Measurements from ENCODE around the gene DRAXIN. TPM values are rescaled to one million over a fixed set of nuclear protein-coding genes. Genes with fewer than 3 reads are reported as not detected.

DRAXIN gene
- total RNA-seq, 1 donor from 2014 or later = 1.7 TPM

- Histone ChIP-seq H2AFZ (ENCODE audit: low read depth, low read length) (no peak overlapping the region), H3K27ac (ENCODE audit: low read depth, low read length) (no peak overlapping the region), H3K9ac (ENCODE audit: low read length) (no peak overlapping the region), H3K36me3 (ENCODE audit: insufficient read depth, low read length) (no peaks in the 10 kb centered on the region), H3K9me3 (ENCODE audit: insufficient read depth, low read depth, low read length) (no peaks in the 10 kb centered on the region), H3K4me2 (ENCODE audit: low read length) (no peak overlapping the region), H3K27me3 (ENCODE audit: insufficient read depth, low read length) (peaks cover 6% of the 10 kb centered on the region), H3K4me3 (ENCODE audit: insufficient read depth, low read depth, low read length) (no peak overlapping the region), H3K79me2 (ENCODE audit: insufficient read depth, low read length) (no peaks in the 10 kb centered on the region), H4K20me1 (ENCODE audit: insufficient read depth, low read length) (no peaks in the 10 kb centered on the region), H3K4me1 (ENCODE audit: insufficient read depth, low read length) (no peaks in the 10 kb centered on the region)
- H3K27ac Mint-ChIP-seq (ENCODE audit: unreplicated experiment) = no peak overlapping the region
- H3K27me3 Mint-ChIP-seq (ENCODE audit: low read depth, unreplicated experiment) = peaks cover 16% of the 10 kb centered on the region
- H3K4me3 Mint-ChIP-seq (ENCODE audit: unreplicated experiment) = no peak overlapping the region
- no peak for FAIRE-seq
- peaks cover under 1% of the 10 kb centered on the region for H3K36me3 Mint-ChIP-seq (ENCODE audit: low read depth, unreplicated experiment)
- DNase-seq (ENCODE audit: low read depth) = no peak
- peaks cover 10% of the 10 kb centered on the region for H3K9me3 Mint-ChIP-seq (ENCODE audit: unreplicated experiment)
- TF ChIP-seq EZH2 (IDR thresholded peaks at IDR 0.05; ENCODE audit: insufficient read depth, low read length) (no peak), CTCF (IDR thresholded peaks at IDR 0.05; ENCODE audit: insufficient read depth, low read depth, low read length) (no peak)
- H3K4me1 Mint-ChIP-seq (ENCODE audit: low read depth, unreplicated experiment) = peaks cover 17% of the 10 kb centered on the region
Observed at GRCh38 chr1:11757047-11757446, 65.5 kb downstream of the DRAXIN start.

- Histone ChIP-seq H3K27me3 (ENCODE audit: insufficient read depth, low read length) (peaks cover 12% of the 10 kb centered on the region), H3K27ac (ENCODE audit: low read depth, low read length) (no peak overlapping the region), H3K9me3 (ENCODE audit: insufficient read depth, low read depth, low read length) (no peaks in the 10 kb centered on the region), H3K79me2 (ENCODE audit: insufficient read depth, low read length) (no peaks in the 10 kb centered on the region), H4K20me1 (ENCODE audit: insufficient read depth, low read length) (no peaks in the 10 kb centered on the region), H3K4me3 (ENCODE audit: insufficient read depth, low read depth, low read length) (no peak overlapping the region), H3K4me1 (ENCODE audit: insufficient read depth, low read length) (no peaks in the 10 kb centered on the region), H3K36me3 (ENCODE audit: insufficient read depth, low read length) (no peaks in the 10 kb centered on the region), H3K9ac (ENCODE audit: low read length) (no peak overlapping the region), H2AFZ (ENCODE audit: low read depth, low read length) (no peak overlapping the region), H3K4me2 (ENCODE audit: low read length) (no peak overlapping the region)
- peaks cover 2% of the 10 kb centered on the region for H3K36me3 Mint-ChIP-seq (ENCODE audit: low read depth, unreplicated experiment)
- no peak for FAIRE-seq
- no peak for TF ChIP-seq EZH2 (IDR thresholded peaks at IDR 0.05; ENCODE audit: insufficient read depth, low read length)
- no peak for TF ChIP-seq CTCF (IDR thresholded peaks at IDR 0.05; ENCODE audit: insufficient read depth, low read depth, low read length)
- peaks cover 7% of the 10 kb centered on the region for H3K9me3 Mint-ChIP-seq (ENCODE audit: unreplicated experiment)
- no peak overlapping the region for H3K27ac Mint-ChIP-seq (ENCODE audit: unreplicated experiment)
- no peak for DNase-seq (ENCODE audit: low read depth)
- no peak overlapping the region for H3K4me3 Mint-ChIP-seq (ENCODE audit: unreplicated experiment)
- H3K4me1 Mint-ChIP-seq (ENCODE audit: low read depth, unreplicated experiment) = no peaks in the 10 kb centered on the region
- peaks cover 34% of the 10 kb centered on the region for H3K27me3 Mint-ChIP-seq (ENCODE audit: low read depth, unreplicated experiment)
Observed at GRCh38 chr1:11759791-11760190, 68.3 kb downstream of the DRAXIN start.

GRCh38 chr1:11761285-11761684, 69.8 kb downstream of the DRAXIN start:
- Histone ChIP-seq H3K27me3 (ENCODE audit: insufficient read depth, low read length) (peaks cover 15% of the 10 kb centered on the region), H3K4me1 (ENCODE audit: insufficient read depth, low read length) (no peaks in the 10 kb centered on the region), H3K79me2 (ENCODE audit: insufficient read depth, low read length) (no peaks in the 10 kb centered on the region), H3K36me3 (ENCODE audit: insufficient read depth, low read length) (no peaks in the 10 kb centered on the region), H3K4me2 (ENCODE audit: low read length) (no peak overlapping the region), H2AFZ (ENCODE audit: low read depth, low read length) (no peak overlapping the region), H4K20me1 (ENCODE audit: insufficient read depth, low read length) (no peaks in the 10 kb centered on the region), H3K4me3 (ENCODE audit: insufficient read depth, low read depth, low read length) (no peak overlapping the region), H3K9ac (ENCODE audit: low read length) (no peak overlapping the region), H3K9me3 (ENCODE audit: insufficient read depth, low read depth, low read length) (no peaks in the 10 kb centered on the region), H3K27ac (ENCODE audit: low read depth, low read length) (no peak overlapping the region)
- H3K27ac Mint-ChIP-seq (ENCODE audit: unreplicated experiment) = no peak overlapping the region
- H3K4me3 Mint-ChIP-seq (ENCODE audit: unreplicated experiment) = no peak overlapping the region
- peaks cover 2% of the 10 kb centered on the region for H3K9me3 Mint-ChIP-seq (ENCODE audit: unreplicated experiment)
- peaks cover 37% of the 10 kb centered on the region for H3K27me3 Mint-ChIP-seq (ENCODE audit: low read depth, unreplicated experiment)
- H3K36me3 Mint-ChIP-seq (ENCODE audit: low read depth, unreplicated experiment) = peaks cover 2% of the 10 kb centered on the region
- no peak for DNase-seq (ENCODE audit: low read depth)
- TF ChIP-seq CTCF (IDR thresholded peaks at IDR 0.05; ENCODE audit: insufficient read depth, low read depth, low read length) (no peak), EZH2 (IDR thresholded peaks at IDR 0.05; ENCODE audit: insufficient read depth, low read length) (no peak)
- H3K4me1 Mint-ChIP-seq (ENCODE audit: low read depth, unreplicated experiment) = no peaks in the 10 kb centered on the region
- FAIRE-seq = no peak
